ENCODE data around the gene SGMS2.

GRCh38 chr4:107791902-107792301, 32.8 kb upstream of the SGMS2 start:
- TF ChIP-seq CTCF (IDR thresholded peaks at IDR 0.05) (no peak), POLR2A (IDR thresholded peaks at IDR 0.05) (no peak)
